Lower lobe of right lung (tissue), 2 donors: ENCODE measurements around the gene EVC. TPM values are rescaled to one million over a fixed set of nuclear protein-coding genes. Genes with fewer than 3 reads are reported as not detected.

Experiments used
- ATAC-seq, 2 donors: fragments of 200-7000 bp; cut with Tn5 transposase; one replicate each; pipeline ENCODE4 v1.9.1; 2020 to 2022; ENCODE audit warnings: mild to moderate bottlenecking in 2 of 2, moderate library complexity in 2 of 2
- DNase-seq: peaks from one replicate; pipeline ENCODE4 v3.0.0-alpha.2; 2020
- H3K27ac ChIP-seq: fragments of 200-600 bp; one replicate; pipeline ENCODE4 v1.8.0; 2022
- H3K27me3 ChIP-seq: fragments of 200-600 bp; one replicate; pipeline ENCODE4 v1.8.0; 2022; ENCODE audit warnings: low read depth
- H3K36me3 ChIP-seq: fragments of 200-600 bp; one replicate; pipeline ENCODE4 v1.8.0; 2022; ENCODE audit warnings: mild to moderate bottlenecking
- H3K4me1 ChIP-seq: fragments of 200-600 bp; one replicate; pipeline ENCODE4 v1.8.0; 2022
- H3K4me3 ChIP-seq: fragments of 200-600 bp; one replicate; pipeline ENCODE4 v1.8.0; 2022; ENCODE audit warnings: mild to moderate bottlenecking
- H3K9me3 ChIP-seq: fragments of 200-600 bp; one replicate; pipeline ENCODE4 v1.8.0; 2022
- intact Hi-C: fragments of 100-400 bp; cut with DNase I; formaldehyde crosslinking; loops from one replicate; pipeline ENCODE4 v1.11.0; 2022
- total RNA-seq: library from RNA; stranded (reverse); fragmentation: NEBNext Ultra II Directional; extraction: Animal tissue kit (Norgen Biotek cat#: 25700); gene quantifications from one replicate; pipeline ENCODE4 v1.2.1, GENCODE V29; 2021
- TF ChIP-seq, protein P1 (sequence below): fragments of 200-600 bp; IDR thresholded peaks from one replicate; pipeline ENCODE4 v1.8.0; 2022; ENCODE audit warnings: antibody characterized with exemption, mild to moderate bottlenecking
- donor health status: DM: no; HTN: yes; CAD: no; lungs with severe emphysema.

Gene EVC
- total RNA-seq, 1 donor from 2014 or later = 24.3 TPM

GRCh38 chr4:5716391-5716790 is 5.4 kb downstream of the EVC start:
- Histone ChIP-seq H3K27me3 (no peaks in the 10 kb centered on the region), H3K9me3 (peaks cover 6% of the 10 kb centered on the region), H3K27ac (no peak overlapping the region), H3K36me3 (no peaks in the 10 kb centered on the region), H3K4me1 (peaks cover 9% of the 10 kb centered on the region), H3K4me3 (no peak overlapping the region)
- intact Hi-C loops = no loop called here
- DNase-seq (no peak), ATAC-seq (no peak)
- TF ChIP-seq, protein P1, sequence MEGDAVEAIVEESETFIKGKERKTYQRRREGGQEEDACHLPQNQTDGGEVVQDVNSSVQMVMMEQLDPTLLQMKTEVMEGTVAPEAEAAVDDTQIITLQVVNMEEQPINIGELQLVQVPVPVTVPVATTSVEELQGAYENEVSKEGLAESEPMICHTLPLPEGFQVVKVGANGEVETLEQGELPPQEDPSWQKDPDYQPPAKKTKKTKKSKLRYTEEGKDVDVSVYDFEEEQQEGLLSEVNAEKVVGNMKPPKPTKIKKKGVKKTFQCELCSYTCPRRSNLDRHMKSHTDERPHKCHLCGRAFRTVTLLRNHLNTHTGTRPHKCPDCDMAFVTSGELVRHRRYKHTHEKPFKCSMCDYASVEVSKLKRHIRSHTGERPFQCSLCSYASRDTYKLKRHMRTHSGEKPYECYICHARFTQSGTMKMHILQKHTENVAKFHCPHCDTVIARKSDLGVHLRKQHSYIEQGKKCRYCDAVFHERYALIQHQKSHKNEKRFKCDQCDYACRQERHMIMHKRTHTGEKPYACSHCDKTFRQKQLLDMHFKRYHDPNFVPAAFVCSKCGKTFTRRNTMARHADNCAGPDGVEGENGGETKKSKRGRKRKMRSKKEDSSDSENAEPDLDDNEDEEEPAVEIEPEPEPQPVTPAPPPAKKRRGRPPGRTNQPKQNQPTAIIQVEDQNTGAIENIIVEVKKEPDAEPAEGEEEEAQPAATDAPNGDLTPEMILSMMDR = no peak

DNA sequence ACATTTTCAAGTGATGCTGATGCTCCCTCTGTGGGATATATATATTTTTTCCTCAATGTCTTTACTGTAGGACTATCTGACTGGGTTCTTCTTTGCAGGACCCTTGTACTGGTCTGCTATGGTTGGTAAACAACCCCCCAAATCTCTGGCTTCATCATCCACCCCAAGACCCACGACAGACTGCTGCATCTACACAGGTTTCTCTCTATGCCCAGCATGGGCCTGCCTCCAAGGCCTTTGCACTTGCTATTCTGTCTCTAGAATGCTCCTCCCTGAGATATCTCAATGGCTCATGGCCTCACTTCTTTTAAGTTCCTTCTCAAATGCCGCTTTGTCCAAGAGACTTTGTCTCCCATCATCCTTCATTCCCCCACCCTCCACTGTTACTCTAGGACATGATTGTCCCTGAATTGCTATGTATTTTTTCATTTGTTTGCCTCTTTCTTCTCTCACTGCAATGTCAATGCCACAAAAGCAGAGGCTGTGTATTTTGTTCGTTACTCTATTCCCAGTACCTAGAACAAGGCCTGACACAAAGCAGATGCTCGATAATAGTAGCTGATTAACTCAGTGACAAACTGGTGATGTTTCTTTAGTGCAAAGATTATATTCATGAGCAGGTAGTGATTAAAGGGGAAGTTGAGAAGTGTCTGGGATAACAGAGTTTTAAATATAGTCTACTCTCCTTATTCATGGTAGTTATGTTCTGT is 6.6 kb downstream of the EVC start:
- ATAC-seq = no peak
- H3K9me3 ChIP-seq = peaks cover 6% of the 10 kb centered on the region
- TF ChIP-seq, protein P1 = no peak
- no peak overlapping the region for H3K4me3 ChIP-seq
- intact Hi-C loops = no loop called here
- H3K27me3 ChIP-seq = no peaks in the 10 kb centered on the region
- no peak overlapping the region for H3K27ac ChIP-seq
- DNase-seq = no peak
- H3K4me1 ChIP-seq = no peaks in the 10 kb centered on the region
- no peaks in the 10 kb centered on the region for H3K36me3 ChIP-seq

DNA sequence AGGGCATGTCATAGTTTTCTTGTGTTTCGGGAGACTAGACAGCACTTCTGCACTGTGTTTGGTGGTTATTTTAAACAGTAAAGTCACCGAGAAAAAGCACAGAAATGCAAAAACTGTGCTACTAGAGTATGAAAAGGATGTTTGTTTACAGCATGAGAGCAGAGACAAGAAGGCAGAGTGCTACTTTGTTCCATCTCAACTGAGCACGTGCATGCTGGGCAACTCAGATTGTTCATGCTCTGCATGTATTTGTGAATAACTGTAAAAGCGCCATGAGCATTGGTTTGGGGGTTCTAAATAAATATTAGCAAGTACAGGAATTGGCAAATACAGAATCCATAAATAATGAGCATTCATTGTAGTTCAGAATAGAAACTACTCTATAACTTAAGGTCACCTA is 7.4 kb downstream of the EVC start:
- ATAC-seq (no peak), DNase-seq (no peak)
- Histone ChIP-seq H3K36me3 (no peaks in the 10 kb centered on the region), H3K4me3 (no peak overlapping the region), H3K27ac (no peak overlapping the region), H3K27me3 (no peaks in the 10 kb centered on the region), H3K4me1 (no peaks in the 10 kb centered on the region), H3K9me3 (peaks cover 6% of the 10 kb centered on the region)
- TF ChIP-seq, protein P1 = no peak
- intact Hi-C loops = no loop called here

- ATAC-seq (no peak), DNase-seq (no peak)
- Histone ChIP-seq H3K4me1 (no peaks in the 10 kb centered on the region), H3K4me3 (no peak overlapping the region), H3K36me3 (no peaks in the 10 kb centered on the region), H3K27me3 (no peaks in the 10 kb centered on the region), H3K27ac (no peak overlapping the region), H3K9me3 (peaks cover 6% of the 10 kb centered on the region)
- intact Hi-C loops = no loop called here
- TF ChIP-seq, protein P1 = no peak
Observed at GRCh38 chr4:5719350-5720055, 8.5 kb downstream of the EVC start.

DNA sequence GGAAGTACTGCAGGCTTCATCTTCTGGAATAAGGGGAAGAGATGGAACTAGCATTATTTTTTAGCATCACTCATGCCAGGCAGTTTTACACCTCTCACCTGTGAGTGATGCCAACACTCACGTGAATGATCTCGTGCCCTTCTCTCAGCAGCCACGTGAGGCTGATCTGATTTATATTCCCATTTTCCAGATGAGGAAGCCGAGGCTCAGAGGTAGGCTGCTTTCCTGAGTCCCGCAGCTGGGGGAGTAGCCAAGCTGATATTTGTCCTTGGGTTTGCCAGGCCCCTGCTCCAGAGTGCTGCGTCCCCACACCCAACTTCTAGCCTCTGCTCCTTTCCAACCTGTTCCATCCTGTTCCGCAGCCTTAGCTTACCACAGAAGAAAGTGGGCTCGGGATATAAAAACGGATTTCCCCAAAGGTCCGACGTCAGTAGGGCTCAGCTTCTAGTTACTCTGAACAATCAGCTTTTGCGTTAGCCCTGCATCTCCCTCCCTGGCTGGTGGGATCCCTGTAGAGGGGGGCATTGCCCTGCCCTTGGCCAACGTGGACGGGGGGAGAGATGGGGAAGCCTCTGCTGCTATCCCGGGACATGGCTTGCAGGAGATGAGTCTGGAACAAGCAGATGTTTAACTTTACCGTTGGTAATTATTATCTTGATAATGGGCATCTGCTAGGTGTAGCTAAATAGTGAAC is 9.3 kb downstream of the EVC start:
- TF ChIP-seq, protein P1 = no peak
- Histone ChIP-seq H3K4me1 (no peaks in the 10 kb centered on the region), H3K27me3 (no peaks in the 10 kb centered on the region), H3K4me3 (no peak overlapping the region), H3K36me3 (no peaks in the 10 kb centered on the region), H3K27ac (no peak overlapping the region), H3K9me3 (peaks cover 2% of the 10 kb centered on the region)
- DNase-seq (no peak), ATAC-seq (no peak)
- intact Hi-C loops = no loop called here
